ENCODE results near the gene STX11. TPM values are rescaled to one million over a fixed set of nuclear protein-coding genes. Genes with fewer than 3 reads are reported as not detected.

STX11 gene
- polyA plus RNA-seq, 2 of the 4 experiments (the other 2 are of a cell fraction), result 0.36 to 0.78 TPM

DNA sequence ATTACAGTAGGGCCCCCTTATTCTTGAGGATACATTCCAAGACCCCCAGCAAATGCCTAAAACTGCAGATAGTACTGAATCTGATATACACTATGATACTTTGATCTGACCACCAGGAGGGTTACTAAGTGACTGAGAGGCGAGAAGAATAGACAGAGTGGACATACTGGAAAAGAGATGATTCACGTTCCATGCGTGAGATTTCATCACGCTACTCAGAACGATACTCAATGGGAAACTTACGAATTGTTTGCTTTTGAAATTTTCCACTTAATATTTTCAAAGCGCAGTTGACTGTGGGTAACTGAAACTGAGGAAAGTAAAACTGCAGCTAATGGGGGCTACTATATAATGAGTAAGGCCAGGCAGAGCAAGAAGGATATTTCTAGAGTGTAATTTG lies 60.8 kb downstream of the STX11 start (continued):
- TF ChIP-seq RNF2 (IDR thresholded peaks at IDR 0.05; ENCODE audit: borderline replicate concordance, low read depth) (no peak), HEYL (CRISPR knock-in tag; IDR thresholded peaks at IDR 0.05) (no peak)

DNA sequence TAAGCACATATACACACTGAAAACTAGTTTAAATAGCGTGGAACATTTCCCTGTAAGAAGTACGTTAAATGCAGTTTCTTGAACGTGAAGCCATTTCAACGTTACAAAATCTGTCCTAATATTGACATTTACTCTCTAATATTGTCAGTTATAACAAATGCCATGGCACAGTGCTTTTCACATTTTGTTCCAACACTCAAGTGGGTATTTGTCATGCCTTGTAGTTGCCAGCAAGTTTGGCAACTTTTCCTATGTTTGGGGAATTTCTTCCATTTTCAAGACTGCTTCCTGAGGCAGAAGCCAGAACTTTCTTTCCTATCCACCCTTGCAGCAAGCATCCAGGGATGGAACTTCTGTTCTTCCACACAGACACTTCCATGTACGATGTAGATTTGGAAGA lies 63.0 kb downstream of the STX11 start:
- 67% methylated on average over 5 of the region's 5 CpGs for WGBS (ENCODE audit: missing lambda C conversion rate)
- no peak overlapping the region for H3K4me3 ChIP-seq
- FAIRE-seq (no peak), DNase-seq (ENCODE audit: low read depth in 1 of 2, low spot score in 1 of 2) (no peak), ATAC-seq (no peak)
- H3K4me1 ChIP-seq, result peaks cover 8% of the 10 kb centered on the region
- ChIA-PET CTCF (no interaction called here), POLR2A (no interaction called here)
- no peak for TF ChIP-seq SMC3 (IDR thresholded peaks at IDR 0.05)
- no peak for TF ChIP-seq BHLHE40 (IDR thresholded peaks at IDR 0.05; ENCODE audit: low read depth, low read length)
- TF ChIP-seq ZFP36 (IDR thresholded peaks at IDR 0.05; ENCODE audit: borderline replicate concordance, partially characterized antibody), result no peak
- TF ChIP-seq, protein P1, sequence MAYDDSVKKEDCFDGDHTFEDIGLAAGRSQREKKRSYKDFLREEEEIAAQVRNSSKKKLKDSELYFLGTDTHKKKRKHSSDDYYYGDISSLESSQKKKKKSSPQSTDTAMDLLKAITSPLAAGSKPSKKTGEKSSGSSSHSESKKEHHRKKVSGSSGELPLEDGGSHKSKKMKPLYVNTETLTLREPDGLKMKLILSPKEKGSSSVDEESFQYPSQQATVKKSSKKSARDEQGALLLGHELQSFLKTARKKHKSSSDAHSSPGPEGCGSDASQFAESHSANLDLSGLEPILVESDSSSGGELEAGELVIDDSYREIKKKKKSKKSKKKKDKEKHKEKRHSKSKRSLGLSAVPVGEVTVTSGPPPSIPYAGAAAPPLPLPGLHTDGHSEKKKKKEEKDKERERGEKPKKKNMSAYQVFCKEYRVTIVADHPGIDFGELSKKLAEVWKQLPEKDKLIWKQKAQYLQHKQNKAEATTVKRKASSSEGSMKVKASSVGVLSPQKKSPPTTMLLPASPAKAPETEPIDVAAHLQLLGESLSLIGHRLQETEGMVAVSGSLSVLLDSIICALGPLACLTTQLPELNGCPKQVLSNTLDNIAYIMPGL (CRISPR knock-in tag; IDR thresholded peaks at IDR 0.05; ENCODE audit: borderline replicate concordance), result no peak
- TF ChIP-seq KDM5A (IDR thresholded peaks at IDR 0.05), result no peak
- TF ChIP-seq TP53 (CRISPR knock-in tag; IDR thresholded peaks at IDR 0.05), result no peak
- TF ChIP-seq, protein P2, sequence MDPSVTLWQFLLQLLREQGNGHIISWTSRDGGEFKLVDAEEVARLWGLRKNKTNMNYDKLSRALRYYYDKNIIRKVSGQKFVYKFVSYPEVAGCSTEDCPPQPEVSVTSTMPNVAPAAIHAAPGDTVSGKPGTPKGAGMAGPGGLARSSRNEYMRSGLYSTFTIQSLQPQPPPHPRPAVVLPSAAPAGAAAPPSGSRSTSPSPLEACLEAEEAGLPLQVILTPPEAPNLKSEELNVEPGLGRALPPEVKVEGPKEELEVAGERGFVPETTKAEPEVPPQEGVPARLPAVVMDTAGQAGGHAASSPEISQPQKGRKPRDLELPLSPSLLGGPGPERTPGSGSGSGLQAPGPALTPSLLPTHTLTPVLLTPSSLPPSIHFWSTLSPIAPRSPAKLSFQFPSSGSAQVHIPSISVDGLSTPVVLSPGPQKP (IDR thresholded peaks at IDR 0.05; ENCODE audit: low read depth, low read length), result no peak
- TF ChIP-seq MAFK (IDR thresholded peaks at IDR 0.05; ENCODE audit: partially characterized antibody), result no peak
- TF ChIP-seq KDM1A (IDR thresholded peaks at IDR 0.05; ENCODE audit: low read depth), result no peak
- TF ChIP-seq CEBPB (IDR thresholded peaks at IDR 0.05), result no peak
- TF ChIP-seq POLR2AphosphoS2 (conservative IDR thresholded peaks at IDR 0.05; ENCODE audit: low read length), result no peak
- TF ChIP-seq MAZ (IDR thresholded peaks at IDR 0.05; ENCODE audit: borderline replicate concordance, low read depth, low read length), result no peak
- no peak for TF ChIP-seq HEYL (CRISPR knock-in tag; IDR thresholded peaks at IDR 0.05)
- TF ChIP-seq GATA3 (IDR thresholded peaks at IDR 0.05; ENCODE audit: borderline replicate concordance), result no peak
- TF ChIP-seq, protein P3, sequence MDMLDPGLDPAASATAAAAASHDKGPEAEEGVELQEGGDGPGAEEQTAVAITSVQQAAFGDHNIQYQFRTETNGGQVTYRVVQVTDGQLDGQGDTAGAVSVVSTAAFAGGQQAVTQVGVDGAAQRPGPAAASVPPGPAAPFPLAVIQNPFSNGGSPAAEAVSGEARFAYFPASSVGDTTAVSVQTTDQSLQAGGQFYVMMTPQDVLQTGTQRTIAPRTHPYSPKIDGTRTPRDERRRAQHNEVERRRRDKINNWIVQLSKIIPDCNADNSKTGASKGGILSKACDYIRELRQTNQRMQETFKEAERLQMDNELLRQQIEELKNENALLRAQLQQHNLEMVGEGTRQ (IDR thresholded peaks at IDR 0.05), result no peak
- no peak for TF ChIP-seq HOXA7 (CRISPR knock-in tag; IDR thresholded peaks at IDR 0.05)
- no peak for TF ChIP-seq POLR2A (IDR thresholded peaks at IDR 0.05; ENCODE audit: low read length)
- TF ChIP-seq RNF2 (IDR thresholded peaks at IDR 0.05; ENCODE audit: borderline replicate concordance, low read depth), result no peak
- H3K27ac ChIP-seq, result no peak overlapping the region
- H3K4me2 ChIP-seq, result no peak overlapping the region
- H3K9me3 ChIP-seq, result peaks cover 6% of the 10 kb centered on the region; the same call in 1 of the 3 replicates

DNA sequence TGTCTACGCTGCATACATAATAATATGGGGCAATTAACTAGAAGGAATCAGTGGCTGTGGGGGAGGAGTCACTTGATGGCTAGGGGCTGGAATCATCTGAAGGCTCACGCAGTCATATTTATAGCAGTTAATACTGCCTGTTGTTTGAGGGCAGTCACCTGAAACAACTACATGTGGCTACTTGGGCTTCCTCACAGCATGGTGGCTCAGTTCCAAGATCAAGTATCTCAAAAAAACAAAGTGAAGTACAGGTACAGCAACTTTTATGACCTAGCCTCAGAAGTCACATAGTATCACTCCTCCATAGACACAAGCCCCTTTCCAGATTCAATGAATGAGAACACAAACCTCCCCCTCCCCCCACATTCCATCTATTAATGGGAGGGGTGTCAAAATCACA lies 63.7 kb downstream of the STX11 start:
- POLR2A ChIA-PET, result no interaction called here
- no peak for ATAC-seq
- CTCF ChIA-PET, result no interaction called here
- WGBS (ENCODE audit: missing lambda C conversion rate), result 96% methylated on average over 2 of the region's 2 CpGs
- Histone ChIP-seq H3K4me2 (no peak overlapping the region), H3K27ac (no peak overlapping the region), H3K4me3 (no peak overlapping the region), H3K4me1 (peaks cover 8% of the 10 kb centered on the region), H3K9me3 (peaks cover 6% of the 10 kb centered on the region; the same call in 1 of the 3 replicates)
- TF ChIP-seq RCOR1 (IDR thresholded peaks at IDR 0.05; ENCODE audit: low read depth, low read length), result no peak
- no peak for TF ChIP-seq CHD4 (IDR thresholded peaks at IDR 0.05; ENCODE audit: borderline replicate concordance)
- TF ChIP-seq HOXB13 (CRISPR knock-in tag; IDR thresholded peaks at IDR 0.05; ENCODE audit: low read depth), result no peak
- TF ChIP-seq EP300 (IDR thresholded peaks at IDR 0.05), result no peak
- TF ChIP-seq EHF (CRISPR knock-in tag; IDR thresholded peaks at IDR 0.05), result no peak
- no peak for TF ChIP-seq FOXS1 (CRISPR knock-in tag; IDR thresholded peaks at IDR 0.05)
- no peak for TF ChIP-seq KDM5A (IDR thresholded peaks at IDR 0.05)
- no peak for TF ChIP-seq CBX2 (IDR thresholded peaks at IDR 0.05; ENCODE audit: borderline replicate concordance, low read depth)
- TF ChIP-seq, protein P4, sequence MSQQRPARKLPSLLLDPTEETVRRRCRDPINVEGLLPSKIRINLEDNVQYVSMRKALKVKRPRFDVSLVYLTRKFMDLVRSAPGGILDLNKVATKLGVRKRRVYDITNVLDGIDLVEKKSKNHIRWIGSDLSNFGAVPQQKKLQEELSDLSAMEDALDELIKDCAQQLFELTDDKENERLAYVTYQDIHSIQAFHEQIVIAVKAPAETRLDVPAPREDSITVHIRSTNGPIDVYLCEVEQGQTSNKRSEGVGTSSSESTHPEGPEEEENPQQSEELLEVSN (IDR thresholded peaks at IDR 0.05; ENCODE audit: borderline replicate concordance, low read depth), result no peak
- no peak for TF ChIP-seq POLR2AphosphoS2 (conservative IDR thresholded peaks at IDR 0.05; ENCODE audit: low read length)
- no peak for TF ChIP-seq NPAS2 (CRISPR knock-in tag; IDR thresholded peaks at IDR 0.05; ENCODE audit: borderline replicate concordance)
- no peak for TF ChIP-seq RNF2 (IDR thresholded peaks at IDR 0.05; ENCODE audit: borderline replicate concordance, low read depth)
- TF ChIP-seq BHLHE40 (IDR thresholded peaks at IDR 0.05; ENCODE audit: low read depth, low read length), result no peak
- TF ChIP-seq ESRRA (IDR thresholded peaks at IDR 0.05; ENCODE audit: borderline replicate concordance, low read length), result no peak
- TF ChIP-seq GATA3 (IDR thresholded peaks at IDR 0.05; ENCODE audit: borderline replicate concordance), result no peak
- no peak for TF ChIP-seq HOXA7 (CRISPR knock-in tag; IDR thresholded peaks at IDR 0.05)
- TF ChIP-seq CEBPB (IDR thresholded peaks at IDR 0.05), result no peak
- no peak for DNase-seq (ENCODE audit: low read depth in 1 of 2, low spot score in 1 of 2)
- no peak for FAIRE-seq

Data from A549 (cell line).